Measurements from ENCODE around the gene RAB34.

The RAB34 gene

DNA sequence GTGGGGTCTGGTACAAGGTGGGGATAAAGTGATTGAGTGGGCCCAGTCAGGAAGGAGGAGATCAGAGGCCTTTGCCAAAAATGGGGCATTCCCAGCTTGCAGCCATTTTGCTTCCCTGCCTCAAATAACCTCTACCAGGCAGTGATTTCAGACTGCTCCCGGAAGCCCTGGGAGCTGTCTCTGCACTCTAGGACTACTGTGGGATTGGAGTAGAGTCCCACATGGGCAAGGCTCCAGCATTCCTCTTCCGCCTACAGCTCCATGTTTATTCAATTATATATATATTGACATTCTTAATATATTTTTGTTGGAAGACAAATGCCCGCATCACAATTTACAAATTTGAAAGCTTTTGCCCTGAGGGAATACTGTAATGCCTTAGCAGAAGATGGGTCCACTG, 42.2 kb downstream of the RAB34 start:
- DNase-seq, result no peak

GRCh38 chr17:28669918-28670317, 47.8 kb downstream of the RAB34 start:
- DNase-seq, result no peak

GRCh38 chr17:28667870-28668269, 49.8 kb downstream of the RAB34 start:
- no peak for DNase-seq

DNA sequence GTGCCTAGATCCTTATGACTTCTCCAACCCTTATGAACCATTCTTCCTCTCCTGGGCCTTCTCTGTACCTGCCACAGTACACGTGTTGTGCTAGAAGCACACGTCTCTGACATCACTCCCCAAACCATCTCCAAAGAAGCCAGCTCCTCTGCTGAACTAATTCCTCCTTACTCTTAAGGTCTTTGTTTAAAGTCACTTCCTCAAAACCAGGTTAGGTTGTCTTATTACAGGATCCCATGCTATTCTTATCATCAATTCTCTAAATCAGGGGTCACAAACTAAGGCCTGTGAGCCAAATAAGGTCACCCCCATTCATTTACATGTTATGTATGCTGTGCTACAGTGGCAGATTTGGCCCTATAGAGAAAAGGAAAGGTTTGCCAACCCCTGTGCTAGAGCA, 51.7 kb downstream of the RAB34 start:
- no peak for DNase-seq
